Measurements from ENCODE around the gene JUNB. TPM values are rescaled to one million over a fixed set of nuclear protein-coding genes. Genes with fewer than 3 reads are reported as not detected.

JUNB gene
- total and polyA plus RNA-seq, 2 of the 13 experiments (the other 11 are each of a cell fraction or from before 2014, with no cell fraction given) = 7.7 to 8.2 TPM

DNA sequence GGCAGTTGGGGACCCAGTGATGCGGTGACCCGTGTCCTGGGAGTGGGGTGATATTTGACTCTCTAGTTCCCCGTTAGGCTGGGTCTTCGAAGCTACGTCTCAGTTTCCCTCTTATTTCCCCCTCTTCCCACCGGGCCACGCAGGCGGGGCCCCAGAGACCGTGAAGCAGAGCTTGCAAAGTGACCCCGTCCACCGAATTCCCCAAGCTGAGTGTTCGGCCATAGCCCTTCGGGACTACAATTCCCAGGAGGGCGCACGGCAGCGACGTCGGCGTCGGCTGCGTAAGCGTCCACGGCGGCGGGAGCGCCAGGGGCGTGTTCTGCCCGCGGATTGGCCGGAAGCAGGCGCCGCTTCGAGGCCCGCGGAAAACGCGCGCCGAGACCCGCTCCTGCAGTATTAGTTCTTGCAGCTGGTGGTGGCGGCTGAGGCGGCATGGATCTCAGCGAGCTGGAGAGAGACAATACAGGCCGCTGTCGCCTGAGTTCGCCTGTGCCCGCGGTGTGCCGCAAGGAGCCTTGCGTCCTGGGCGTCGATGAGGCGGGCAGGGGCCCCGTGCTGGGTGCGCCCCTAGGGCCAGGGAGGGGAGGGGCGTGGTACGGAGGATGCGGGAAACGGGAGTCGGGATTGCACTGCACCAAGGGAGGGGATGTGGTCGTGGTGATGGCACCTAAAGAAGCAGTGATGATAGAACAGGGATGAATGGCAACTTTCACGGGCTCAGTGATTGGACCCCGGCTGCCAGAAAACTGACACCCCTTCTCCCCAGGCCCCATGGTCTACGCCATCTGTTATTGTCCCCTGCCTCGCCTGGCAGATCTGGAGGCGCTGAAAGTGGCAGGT is 15.2 kb downstream of the JUNB start, which contains the start of gene RNASEH2A (continued):
- TF ChIP-seq ZHX2 (IDR thresholded peaks at IDR 0.05; ENCODE audit: low read depth) = no peak
- peak; percentile 90; the same call in 1 of the 2 replicates for TF ChIP-seq ZHX2 (CRISPR knock-in tag; IDR thresholded peaks at IDR 0.05; ENCODE audit: borderline replicate concordance)
- no peak for TF ChIP-seq ZMYM2 (CRISPR knock-in tag; IDR thresholded peaks at IDR 0.05)
- TF ChIP-seq REXO4 (CRISPR knock-in tag; IDR thresholded peaks at IDR 0.05; ENCODE audit: borderline replicate concordance) = no peak
- no peak for TF ChIP-seq RFX5 (IDR thresholded peaks at IDR 0.05; ENCODE audit: low read depth, low read length)
- peak; percentile 53; the same call in 1 of the 2 replicates for TF ChIP-seq ZSCAN12 (CRISPR knock-in tag; IDR thresholded peaks at IDR 0.05)
- peak; percentile 20; the same call in 1 of the 2 replicates for TF ChIP-seq FOSL1 (CRISPR knock-in tag; IDR thresholded peaks at IDR 0.05; ENCODE audit: borderline replicate concordance)
- no peak for TF ChIP-seq CCAR2 (optimal IDR thresholded peaks at IDR 0.05; ENCODE audit: low read depth, low read length)
- no peak for TF ChIP-seq SOX6 (IDR thresholded peaks at IDR 0.05)
- TF ChIP-seq SOX6 (CRISPR knock-in tag; IDR thresholded peaks at IDR 0.05) = peak; percentile 60
- TF ChIP-seq RNF2 (conservative IDR thresholded peaks at IDR 0.05; ENCODE audit: low read depth) = peak; percentile 97
- TF ChIP-seq ZNF446 (CRISPR knock-in tag; IDR thresholded peaks at IDR 0.05) = no peak
- 0 out of 2 replicates have a peak, but pooled peaks have one; percentile 64 for TF ChIP-seq RELA (CRISPR knock-in tag; IDR thresholded peaks at IDR 0.05)
- peak; percentile 36; the same call in 1 of the 2 replicates for TF ChIP-seq ZNF263 (CRISPR knock-in tag; IDR thresholded peaks at IDR 0.05)
- TF ChIP-seq FOXO1 (CRISPR knock-in tag; IDR thresholded peaks at IDR 0.05) = peak; percentile 24; the same call in 1 of the 2 replicates
- TF ChIP-seq ZNF780A (CRISPR knock-in tag; IDR thresholded peaks at IDR 0.05) = 0 out of 2 replicates have a peak, but pooled peaks have one; percentile 47
- no peak; the same call in 1 of the 2 replicates for TF ChIP-seq RAD21 (CRISPR knock-in tag; IDR thresholded peaks at IDR 0.05)
- peak; percentile 75 for TF ChIP-seq SALL1 (CRISPR knock-in tag; IDR thresholded peaks at IDR 0.05)
- TF ChIP-seq POLR2AphosphoS2 (IDR thresholded peaks at IDR 0.05; ENCODE audit: low read depth, low read length) = no peak
- TF ChIP-seq SRF (IDR thresholded peaks at IDR 0.05; ENCODE audit: low read depth, low read length) = no peak
- TF ChIP-seq EHMT2 (IDR thresholded peaks at IDR 0.05; ENCODE audit: borderline replicate concordance, low read depth, low read length) = no peak
- TF ChIP-seq ZNF816 (CRISPR knock-in tag; IDR thresholded peaks at IDR 0.05; ENCODE audit: borderline replicate concordance) = no peak
- 0 out of 2 replicates have a peak, but pooled peaks have one; percentile 27 for TF ChIP-seq TBP (CRISPR knock-in tag; IDR thresholded peaks at IDR 0.05)
- TF ChIP-seq SIN3B (IDR thresholded peaks at IDR 0.05; ENCODE audit: low read length) = peak; percentile 80
- 0 out of 2 replicates have a peak, but pooled peaks have one; percentile 22 for TF ChIP-seq CCDC6 (CRISPR knock-in tag; IDR thresholded peaks at IDR 0.05)
- peak; percentile 85 for TF ChIP-seq KLF11 (CRISPR knock-in tag; IDR thresholded peaks at IDR 0.05)
- no peak for TF ChIP-seq PRMT3 (CRISPR knock-in tag; IDR thresholded peaks at IDR 0.05; ENCODE audit: borderline replicate concordance, low read depth)
- TF ChIP-seq NFYC (CRISPR knock-in tag; IDR thresholded peaks at IDR 0.05) = peak; percentile 86

Data from HepG2 (cell line).